OCI-LY3 (cell line): ENCODE measurements around the gene LRRC37A2.
"Not testable (repeated sequence)": the region's sequence is repeated elsewhere in the genome, so short reads cannot be mapped to it uniquely, and the experiment has no call there.

Experiments
- CTCF ChIP-seq: fragments of 200-600, 300-600 bp; sonication (generic); IDR thresholded peaks from 2 replicates; pipeline ENCODE4 v1.5.1; 2014; ENCODE audit warnings: antibody characterized with exemption, low read length, low read depth
- EZH2phosphoT487 ChIP-seq: fragments of 200-600 bp; shearing (Covaris generic); IDR thresholded peaks from 2 replicates; pipeline ENCODE4 v1.6.1; 2018; ENCODE audit warnings: antibody characterized with exemption, mixed run types, low read depth

DNA sequence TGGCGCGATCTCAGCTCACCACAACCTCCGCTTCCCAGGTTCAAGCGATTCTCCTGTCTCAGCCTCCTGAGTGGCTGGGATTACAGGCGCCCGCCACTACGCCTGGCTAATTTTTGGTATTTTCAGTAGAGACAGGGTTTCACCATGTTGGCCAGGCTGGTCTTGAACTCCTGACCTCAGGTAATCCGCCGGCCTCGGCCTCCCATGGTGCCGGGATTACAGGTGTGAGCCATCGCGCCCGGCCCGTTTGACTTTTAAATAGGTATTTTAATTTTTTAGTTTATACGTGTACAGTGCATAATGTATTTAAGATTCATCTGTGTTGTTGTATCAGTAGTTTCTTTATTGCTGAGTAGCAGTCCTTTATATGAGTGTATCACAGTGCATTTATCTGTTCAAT lies 20.2 kb upstream of the LRRC37A2 start:
- not testable (repeated sequence) for TF ChIP-seq CTCF, EZH2phosphoT487
